Mucosa of rectum (tissue), 2 donors: ENCODE results near the gene ALX4.

Experiments used
- H3K27ac ChIP-seq, 2 donors: one replicate each; pipeline ENCODE4 v1.7.0; 2013; ENCODE audit warnings: inconsistent platforms in 2 of 2, low read depth in 2 of 2, low read length in 2 of 2
- H3K27me3 ChIP-seq, 2 donors: one replicate each; pipeline ENCODE4 v1.7.0; 2013; ENCODE audit warnings: low read length in 2 of 2; ENCODE audit not compliant: control insufficient read depth in 2 of 2, insufficient read depth in 2 of 2
- H3K36me3 ChIP-seq, 2 donors: one replicate each; pipeline ENCODE4 v1.7.0; 2013; ENCODE audit warnings: low read length in 2 of 2; ENCODE audit not compliant: control insufficient read depth in 2 of 2, insufficient read depth in 2 of 2
- H3K4me1 ChIP-seq, 2 donors: one replicate each; pipeline ENCODE4 v1.7.0; 2013; ENCODE audit warnings: low read length in 2 of 2, mild to moderate bottlenecking in 1 of 2; ENCODE audit not compliant: control insufficient read depth in 2 of 2, insufficient read depth in 2 of 2
- H3K4me3 ChIP-seq, 2 donors: one replicate each; pipeline ENCODE4 v1.7.0; 2013; ENCODE audit warnings: low read length in 2 of 2
- H3K9ac ChIP-seq, 2 donors: one replicate each; pipeline ENCODE4 v1.7.0; 2013; ENCODE audit warnings: low read length in 2 of 2, low read depth in 1 of 2, mild to moderate bottlenecking in 1 of 2
- H3K9me3 ChIP-seq, 2 donors: one replicate each; pipeline ENCODE4 v1.7.0; 2013; ENCODE audit warnings: low read length in 2 of 2; ENCODE audit not compliant: control insufficient read depth in 2 of 2
- donor health status: healthy.
- donor health status: Normal muscosa, but diverticular disease.

Gene ALX4

DNA sequence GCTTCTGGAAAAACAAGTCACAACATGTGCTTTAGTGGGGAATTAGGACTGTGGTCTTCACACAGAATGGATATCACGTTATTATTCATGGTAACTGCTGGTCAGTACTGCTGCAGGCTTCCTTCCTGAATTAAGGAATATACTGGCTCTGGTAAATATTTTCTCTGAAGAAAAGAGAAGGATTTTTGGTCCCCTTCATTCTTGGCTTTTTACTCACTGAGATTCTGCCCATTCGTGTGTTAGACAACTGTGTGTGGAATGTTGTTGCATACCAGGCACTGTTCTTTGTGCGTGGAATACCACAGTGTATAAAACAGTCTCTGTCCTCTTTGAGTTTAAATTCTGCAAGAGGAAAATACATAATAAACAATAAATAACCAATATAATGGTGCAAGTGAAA is 80.3 kb downstream of the ALX4 start:
- Histone ChIP-seq H3K9me3 (no peaks in the 10 kb centered on the region), H3K9ac (no peak overlapping the region), H3K27me3 (no peaks in the 10 kb centered on the region), H3K4me1 (peaks cover 0 to 5% of the 10 kb centered on the region in 2 donors), H3K36me3 (peaks cover 0 to 4% of the 10 kb centered on the region in 2 donors), H3K27ac (no peak overlapping the region), H3K4me3 (no peak overlapping the region)

DNA sequence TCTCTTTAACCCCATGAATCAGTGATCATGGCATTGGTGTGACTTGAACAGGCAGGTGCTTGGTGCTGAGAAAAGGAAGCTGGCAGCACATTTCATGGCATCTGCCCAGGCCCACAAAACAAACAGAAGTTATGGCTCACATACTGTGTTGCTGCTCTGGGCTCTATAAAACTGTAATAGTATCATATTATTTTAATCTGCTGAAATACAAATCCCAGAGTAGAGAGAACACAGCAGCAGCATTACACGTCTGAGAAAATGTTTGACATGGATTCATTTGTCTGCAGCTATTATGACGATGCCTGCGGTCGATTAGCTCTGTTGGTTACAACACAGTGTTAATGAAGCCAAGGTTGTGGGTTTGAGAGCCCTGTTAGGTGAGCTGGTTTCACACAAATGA is 80.8 kb downstream of the ALX4 start:
- H3K27me3 ChIP-seq = no peaks in the 10 kb centered on the region
- H3K9ac ChIP-seq = no peak overlapping the region
- H3K4me3 ChIP-seq = no peak overlapping the region

GRCh38 chr11:44228379-44228778 is 81.6 kb downstream of the ALX4 start:
- Histone ChIP-seq H3K27ac (no peak overlapping the region), H3K36me3 (peaks cover 0 to 4% of the 10 kb centered on the region in 2 donors), H3K9ac (no peak overlapping the region), H3K27me3 (no peaks in the 10 kb centered on the region), H3K9me3 (no peaks in the 10 kb centered on the region), H3K4me1 (peaks cover 0 to 5% of the 10 kb centered on the region in 2 donors), H3K4me3 (no peak overlapping the region)

More for the DNA sequence above, 80.8 kb downstream of the ALX4 start:
- Histone ChIP-seq H3K27ac (no peak overlapping the region), H3K36me3 (peaks cover 0 to 4% of the 10 kb centered on the region in 2 donors), H3K9me3 (no peaks in the 10 kb centered on the region), H3K4me1 (peaks cover 0 to 5% of the 10 kb centered on the region in 2 donors)

GRCh38 chr11:44226945-44227344 is 83.0 kb downstream of the ALX4 start:
- no peak overlapping the region for H3K9ac ChIP-seq
- H3K9me3 ChIP-seq = no peaks in the 10 kb centered on the region
- no peak overlapping the region for H3K4me3 ChIP-seq
- peaks cover 0 to 4% of the 10 kb centered on the region in 2 donors for H3K36me3 ChIP-seq
- no peak overlapping the region for H3K27ac ChIP-seq
- H3K4me1 ChIP-seq = peaks cover 0 to 5% of the 10 kb centered on the region in 2 donors
- no peaks in the 10 kb centered on the region for H3K27me3 ChIP-seq

GRCh38 chr11:44226490-44226889 is 83.4 kb downstream of the ALX4 start:
- no peaks in the 10 kb centered on the region for H3K27me3 ChIP-seq
- no peaks in the 10 kb centered on the region for H3K9me3 ChIP-seq
- no peak overlapping the region for H3K4me3 ChIP-seq
- peaks cover 0 to 4% of the 10 kb centered on the region in 2 donors for H3K36me3 ChIP-seq
- no peak overlapping the region for H3K27ac ChIP-seq
- no peak overlapping the region for H3K9ac ChIP-seq
- peaks cover 0 to 5% of the 10 kb centered on the region in 2 donors for H3K4me1 ChIP-seq

GRCh38 chr11:44224867-44225501 is 85.0 kb downstream of the ALX4 start:
- H3K9me3 ChIP-seq = no peaks in the 10 kb centered on the region
- H3K4me3 ChIP-seq = no peak overlapping the region
- H3K27me3 ChIP-seq = no peaks in the 10 kb centered on the region
- no peak overlapping the region for H3K9ac ChIP-seq
- H3K4me1 ChIP-seq = peaks cover 0 to 5% of the 10 kb centered on the region in 2 donors
- H3K27ac ChIP-seq = no peak overlapping the region
- H3K36me3 ChIP-seq = peaks cover 0 to 4% of the 10 kb centered on the region in 2 donors

DNA sequence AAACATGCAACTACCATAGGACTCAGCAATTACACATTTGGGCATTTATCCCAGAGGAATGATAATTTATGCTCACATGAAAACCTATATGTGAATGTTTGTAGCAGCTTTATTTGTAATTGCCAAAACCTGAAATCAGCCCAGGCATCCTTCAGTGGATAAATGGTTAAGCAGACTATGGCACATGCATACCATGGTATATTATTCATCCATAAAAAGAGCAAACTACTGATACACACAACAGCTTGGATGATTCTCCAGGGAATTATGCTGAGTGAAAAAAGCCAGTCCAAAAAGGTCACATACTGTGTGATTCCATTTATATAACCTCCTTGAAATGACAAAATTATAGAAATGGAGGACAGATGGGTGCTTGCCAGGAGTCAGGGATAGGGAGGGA is 86.7 kb downstream of the ALX4 start:
- Histone ChIP-seq H3K4me1 (no peaks in the 10 kb centered on the region), H3K4me3 (no peak overlapping the region)

DNA sequence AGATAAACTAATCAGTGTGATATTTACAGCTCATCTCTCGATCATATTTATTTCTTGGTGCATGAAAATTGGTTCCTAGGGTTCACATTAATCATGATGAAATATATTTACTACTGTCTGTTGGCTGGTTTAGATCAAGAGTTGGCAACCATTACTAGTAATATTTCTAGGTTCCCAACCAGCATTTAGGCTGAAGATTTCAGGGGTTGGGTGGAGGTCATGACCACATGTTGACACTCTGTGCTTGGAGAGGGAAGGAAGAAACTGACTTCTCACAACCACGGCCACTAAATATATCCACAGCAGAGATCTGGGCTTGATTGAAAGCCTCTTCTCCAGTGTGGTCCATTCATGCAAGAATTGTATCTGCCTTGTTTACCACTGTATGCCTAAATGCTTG is 87.9 kb downstream of the ALX4 start:
- no peaks in the 10 kb centered on the region for H3K27me3 ChIP-seq
- no peaks in the 10 kb centered on the region for H3K4me1 ChIP-seq
- H3K36me3 ChIP-seq = peaks cover 0 to 4% of the 10 kb centered on the region in 2 donors
- no peak overlapping the region for H3K4me3 ChIP-seq
- no peaks in the 10 kb centered on the region for H3K9me3 ChIP-seq
- no peak overlapping the region for H3K27ac ChIP-seq
- H3K9ac ChIP-seq = no peak overlapping the region

More for the DNA sequence above, 86.7 kb downstream of the ALX4 start:
- Histone ChIP-seq H3K9ac (no peak overlapping the region), H3K36me3 (peaks cover 0 to 4% of the 10 kb centered on the region in 2 donors), H3K27ac (no peak overlapping the region), H3K27me3 (no peaks in the 10 kb centered on the region), H3K9me3 (no peaks in the 10 kb centered on the region)

- H3K27ac ChIP-seq = no peak overlapping the region
- H3K4me1 ChIP-seq = no peaks in the 10 kb centered on the region
- no peak overlapping the region for H3K4me3 ChIP-seq
- H3K9ac ChIP-seq = no peak overlapping the region
- H3K36me3 ChIP-seq = peaks cover 0 to 4% of the 10 kb centered on the region in 2 donors
- no peaks in the 10 kb centered on the region for H3K9me3 ChIP-seq
- H3K27me3 ChIP-seq = no peaks in the 10 kb centered on the region
Observed at GRCh38 chr11:44221456-44221855, 88.5 kb downstream of the ALX4 start.

GRCh38 chr11:44219830-44220796 is 89.8 kb downstream of the ALX4 start:
- H3K27me3 ChIP-seq = no peaks in the 10 kb centered on the region
- H3K9ac ChIP-seq = no peak overlapping the region
- H3K4me1 ChIP-seq = no peaks in the 10 kb centered on the region
- H3K36me3 ChIP-seq = no peaks in the 10 kb centered on the region
- H3K27ac ChIP-seq = no peak overlapping the region
- no peak overlapping the region for H3K4me3 ChIP-seq
- H3K9me3 ChIP-seq = no peaks in the 10 kb centered on the region
